Measurements from ENCODE around the gene KRTAP5-1. TPM values are rescaled to one million over a fixed set of nuclear protein-coding genes. Genes with fewer than 3 reads are reported as not detected.

The KRTAP5-1 gene
- total RNA-seq, 4 donors from 2014 or later = not detected

DNA sequence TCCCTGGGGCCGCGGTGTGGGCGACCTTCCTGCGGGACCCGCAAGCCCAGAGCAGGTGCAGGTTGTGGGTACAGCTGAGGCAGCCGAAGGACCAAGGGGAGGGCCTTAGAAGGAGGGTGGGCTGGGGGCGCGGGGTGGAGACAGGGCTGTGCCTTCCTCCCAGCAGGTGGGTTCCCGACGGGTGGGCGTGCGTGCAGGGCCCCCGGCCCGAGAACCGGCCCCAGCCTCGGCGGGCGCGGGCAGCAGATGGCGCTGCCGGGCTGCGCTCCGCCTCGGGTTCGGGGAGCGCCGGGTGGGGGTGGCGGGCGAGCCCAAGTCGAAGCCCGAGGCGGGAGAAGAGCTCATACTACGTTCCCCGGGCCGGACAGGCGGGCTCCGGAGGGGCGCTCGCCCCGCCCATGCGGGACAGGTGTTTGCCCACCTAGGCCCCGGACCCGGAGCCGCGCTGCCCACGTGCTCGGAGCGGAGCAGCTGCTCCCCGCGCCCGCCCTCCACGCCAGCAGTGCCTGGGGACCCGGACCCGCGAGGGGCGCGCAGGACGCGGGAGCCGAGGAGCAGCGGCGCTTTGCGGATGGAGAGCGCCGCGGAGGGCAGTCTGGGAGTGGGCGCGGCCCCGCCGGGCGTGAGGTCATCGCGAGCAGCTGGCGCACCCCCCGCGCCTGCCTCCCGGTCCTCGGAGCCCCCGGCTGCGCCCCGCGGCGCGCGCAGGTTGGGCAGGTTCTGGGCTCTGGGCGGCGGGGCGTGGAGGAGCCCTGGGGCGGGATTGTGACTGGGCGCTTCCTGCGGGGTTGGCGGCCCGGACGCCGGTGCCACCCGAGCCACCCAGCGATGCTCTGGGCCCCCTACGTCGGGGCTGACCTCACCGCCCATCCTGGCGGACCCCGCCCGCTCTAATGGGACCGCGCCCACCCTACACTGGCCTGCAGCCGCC is 38.3 kb downstream of the KRTAP5-1 start:
- H3K27ac ChIP-seq (replicated peaks in 1 of 4) = peak overlapping the region; percentile 75 to 81 (median 80)
- peaks cover 27 to 36% (median 30%) of the 10 kb centered on the region in 4 donors for H3K4me1 ChIP-seq
- peak overlapping the region; percentile 44 to 57 (median 50) for H3K4me3 ChIP-seq
- WGBS = 17% methylated on average over 10 of the region's 106 CpGs
- DNase-seq (ENCODE audit: extremely low spot score) = no peak
- H3K36me3 ChIP-seq = no peaks in the 10 kb centered on the region
- intact Hi-C loops (cut with DNase I) = loop anchor here (1.0 to 2.0 kb wide), 2 partner anchors 28 to 82 kb away; partner anchors contain the start of gene KRTAP5-5
- TF ChIP-seq POLR2AphosphoS5 (IDR thresholded peaks at IDR 0.05) (peak; percentile 8 to 23), EP300 (IDR thresholded peaks at IDR 0.05) (no peak)
- TF ChIP-seq, protein P1, sequence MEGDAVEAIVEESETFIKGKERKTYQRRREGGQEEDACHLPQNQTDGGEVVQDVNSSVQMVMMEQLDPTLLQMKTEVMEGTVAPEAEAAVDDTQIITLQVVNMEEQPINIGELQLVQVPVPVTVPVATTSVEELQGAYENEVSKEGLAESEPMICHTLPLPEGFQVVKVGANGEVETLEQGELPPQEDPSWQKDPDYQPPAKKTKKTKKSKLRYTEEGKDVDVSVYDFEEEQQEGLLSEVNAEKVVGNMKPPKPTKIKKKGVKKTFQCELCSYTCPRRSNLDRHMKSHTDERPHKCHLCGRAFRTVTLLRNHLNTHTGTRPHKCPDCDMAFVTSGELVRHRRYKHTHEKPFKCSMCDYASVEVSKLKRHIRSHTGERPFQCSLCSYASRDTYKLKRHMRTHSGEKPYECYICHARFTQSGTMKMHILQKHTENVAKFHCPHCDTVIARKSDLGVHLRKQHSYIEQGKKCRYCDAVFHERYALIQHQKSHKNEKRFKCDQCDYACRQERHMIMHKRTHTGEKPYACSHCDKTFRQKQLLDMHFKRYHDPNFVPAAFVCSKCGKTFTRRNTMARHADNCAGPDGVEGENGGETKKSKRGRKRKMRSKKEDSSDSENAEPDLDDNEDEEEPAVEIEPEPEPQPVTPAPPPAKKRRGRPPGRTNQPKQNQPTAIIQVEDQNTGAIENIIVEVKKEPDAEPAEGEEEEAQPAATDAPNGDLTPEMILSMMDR (IDR thresholded peaks at IDR 0.05) = peak; percentile 91 to 92 (median 91)
- H3K9me3 ChIP-seq = no peaks in the 10 kb centered on the region
- H3K27me3 ChIP-seq = peaks cover 0 to 53% (median 13%) of the 10 kb centered on the region in 4 donors

DNA sequence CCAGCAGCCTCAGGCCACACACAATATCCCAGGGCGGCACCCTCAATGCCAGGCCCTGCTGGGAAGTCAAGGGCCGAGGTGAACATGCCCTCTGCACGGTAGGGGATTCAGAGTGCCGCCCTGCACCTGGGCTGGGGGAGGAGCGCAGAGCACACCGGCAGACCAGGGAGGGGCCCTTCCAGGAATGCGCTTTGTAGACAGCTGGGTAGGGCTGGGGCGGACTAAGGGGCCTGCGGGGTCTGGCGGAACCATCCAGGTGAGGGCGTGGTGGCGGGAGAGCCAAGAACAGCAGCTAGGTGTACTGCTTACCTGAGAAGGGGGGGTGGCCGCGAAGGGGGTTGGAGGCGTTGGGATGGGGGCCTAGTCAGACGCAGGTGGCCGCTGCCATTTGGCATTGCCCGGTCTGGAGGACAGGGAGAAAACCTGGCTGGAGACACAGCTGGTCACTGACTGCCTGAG is 39.0 kb downstream of the KRTAP5-1 start:
- Histone ChIP-seq H3K36me3 (no peaks in the 10 kb centered on the region), H3K4me1 (peaks cover 27 to 36% (median 30%) of the 10 kb centered on the region in 4 donors), H3K27ac (replicated peaks in 1 of 4) (no peak overlapping the region), H3K27me3 (peaks cover 0 to 53% (median 13%) of the 10 kb centered on the region in 4 donors), H3K4me3 (peak overlapping the region in 1 of 4 donors; percentile 44), H3K9me3 (no peaks in the 10 kb centered on the region)
- no peak for TF ChIP-seq POLR2AphosphoS5 (IDR thresholded peaks at IDR 0.05)
- no peak for TF ChIP-seq POLR2A (IDR thresholded peaks at IDR 0.05; ENCODE audit: low read depth)
- TF ChIP-seq, protein P1 (IDR thresholded peaks at IDR 0.05) = no peak
- no peak for TF ChIP-seq EP300 (IDR thresholded peaks at IDR 0.05)
- intact Hi-C loops (cut with DNase I) = loop anchor here (1.0 to 2.0 kb wide), 2 partner anchors 28 to 83 kb away; partner anchors contain the start of gene KRTAP5-5
- no peak for DNase-seq (ENCODE audit: extremely low spot score)
- 8% methylated on average over 7 of the region's 18 CpGs for WGBS

DNA sequence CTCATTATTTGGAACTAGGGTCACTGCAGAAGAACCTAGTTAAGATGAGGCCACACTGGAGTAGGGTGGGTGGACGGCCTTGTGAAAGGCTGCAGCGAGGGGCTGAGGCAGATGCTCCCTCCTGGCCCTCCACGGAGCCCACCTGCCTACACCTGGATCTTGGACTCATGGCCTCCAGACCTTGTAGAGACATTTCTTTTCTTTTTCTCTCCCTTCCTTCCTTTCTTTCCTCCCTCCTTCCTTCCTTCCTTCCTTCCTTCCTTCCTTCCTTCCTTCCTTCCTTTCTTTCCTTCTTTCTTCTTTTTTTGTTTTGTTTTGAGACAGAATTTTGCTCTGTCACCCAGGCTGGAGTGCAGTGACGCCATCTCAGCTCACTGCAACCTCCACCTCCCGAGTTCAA is 39.7 kb downstream of the KRTAP5-1 start:
- no peak for DNase-seq (ENCODE audit: extremely low spot score)
- Histone ChIP-seq H3K4me3 (no peak overlapping the region), H3K27me3 (peaks cover 0 to 53% (median 13%) of the 10 kb centered on the region in 4 donors), H3K9me3 (no peaks in the 10 kb centered on the region), H3K36me3 (no peaks in the 10 kb centered on the region), H3K4me1 (peaks cover 27 to 36% (median 30%) of the 10 kb centered on the region in 4 donors), H3K27ac (replicated peaks in 1 of 4) (no peak overlapping the region)
- intact Hi-C loops (cut with DNase I) = no loop called here
- no peak for TF ChIP-seq EP300 (IDR thresholded peaks at IDR 0.05)
- TF ChIP-seq POLR2AphosphoS5 (IDR thresholded peaks at IDR 0.05) = no peak
- TF ChIP-seq POLR2A (IDR thresholded peaks at IDR 0.05; ENCODE audit: low read depth) = no peak
- TF ChIP-seq, protein P1 (IDR thresholded peaks at IDR 0.05) = no peak
- WGBS = 79% methylated on average over 5 of the region's 5 CpGs

DNA sequence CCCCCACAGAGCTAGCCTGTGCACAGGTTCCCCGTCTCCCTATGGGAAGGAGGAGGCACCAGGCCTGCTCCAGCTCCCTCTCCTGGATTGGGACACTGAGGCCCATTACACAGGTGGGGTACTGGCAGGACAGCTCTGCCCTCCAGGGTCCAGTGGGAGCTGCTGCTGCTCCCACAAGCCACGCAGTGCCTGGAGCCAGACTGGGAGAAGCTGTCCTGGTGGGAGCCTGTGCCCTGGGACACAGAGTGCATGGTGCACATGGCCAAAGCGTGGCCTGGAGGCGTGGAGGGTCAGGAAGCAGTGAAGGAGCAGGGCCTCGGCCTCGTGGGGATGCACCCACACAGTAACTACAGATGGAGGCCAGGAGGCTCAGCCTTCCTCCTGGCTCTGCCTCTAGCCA is 40.5 kb downstream of the KRTAP5-1 start:
- TF ChIP-seq, protein P1 (IDR thresholded peaks at IDR 0.05) = no peak
- no peak for TF ChIP-seq POLR2AphosphoS5 (IDR thresholded peaks at IDR 0.05)
- TF ChIP-seq POLR2A (IDR thresholded peaks at IDR 0.05; ENCODE audit: low read depth) = no peak
- no peak for TF ChIP-seq EP300 (IDR thresholded peaks at IDR 0.05)
- H3K9me3 ChIP-seq = no peaks in the 10 kb centered on the region
- intact Hi-C loops (cut with DNase I) = no loop called here
- H3K4me1 ChIP-seq = peaks cover 27 to 36% (median 30%) of the 10 kb centered on the region in 4 donors
- H3K27ac ChIP-seq (replicated peaks in 1 of 4) = no peak overlapping the region
- no peak for DNase-seq (ENCODE audit: extremely low spot score)
- H3K4me3 ChIP-seq = no peak overlapping the region
- H3K36me3 ChIP-seq = no peaks in the 10 kb centered on the region
- H3K27me3 ChIP-seq = peaks cover 0 to 59% (median 13%) of the 10 kb centered on the region in 4 donors
- WGBS = 88% methylated on average over 5 of the region's 6 CpGs
